Kidney epithelial cell (primary cell): ENCODE results near the gene DPH5. TPM values are rescaled to one million over a fixed set of nuclear protein-coding genes. Genes with fewer than 3 reads are reported as not detected.
"Not testable (repeated sequence)": the region's sequence is repeated elsewhere in the genome, so short reads cannot be mapped to it uniquely, and the experiment has no call there.

Experiments used
- DNase-seq: peaks from one replicate; pipeline ENCODE4 v3.0.0-alpha.2; 2010; ENCODE audit warnings: low read depth
- H3K27me3 ChIP-seq: 2 replicates; pipeline ENCODE4 v1.6.0; 2011; ENCODE audit warnings: low read length; ENCODE audit not compliant: control insufficient read depth, insufficient read depth
- H3K36me3 ChIP-seq: 2 replicates; pipeline ENCODE4 v1.5.1; 2011; ENCODE audit warnings: low read length; ENCODE audit not compliant: control insufficient read depth, insufficient read depth
- H3K4me3 ChIP-seq: 2 replicates; pipeline ENCODE4 v1.5.1; 2011; ENCODE audit warnings: low read depth, mild to moderate bottlenecking, control low read depth, low read length
- total RNA-seq: library from RNA; depleted of rRNA; stranded (reverse); fragments of >200 nt; gene quantifications from 2 replicates; pipeline ENCODE4 v1.2.3, GENCODE V29; 2015
- TF ChIP-seq, protein P1 (sequence below): IDR thresholded peaks from 2 replicates; pipeline ENCODE4 v1.5.1; 2011; ENCODE audit warnings: mild to moderate bottlenecking, moderate library complexity, low read length, control low read depth, inconsistent platforms; ENCODE audit not compliant: insufficient read depth, poor library complexity, severe bottlenecking

DPH5 gene
- total RNA-seq, 1 donor from 2014 or later: 34.5 TPM

- TF ChIP-seq, protein P1, sequence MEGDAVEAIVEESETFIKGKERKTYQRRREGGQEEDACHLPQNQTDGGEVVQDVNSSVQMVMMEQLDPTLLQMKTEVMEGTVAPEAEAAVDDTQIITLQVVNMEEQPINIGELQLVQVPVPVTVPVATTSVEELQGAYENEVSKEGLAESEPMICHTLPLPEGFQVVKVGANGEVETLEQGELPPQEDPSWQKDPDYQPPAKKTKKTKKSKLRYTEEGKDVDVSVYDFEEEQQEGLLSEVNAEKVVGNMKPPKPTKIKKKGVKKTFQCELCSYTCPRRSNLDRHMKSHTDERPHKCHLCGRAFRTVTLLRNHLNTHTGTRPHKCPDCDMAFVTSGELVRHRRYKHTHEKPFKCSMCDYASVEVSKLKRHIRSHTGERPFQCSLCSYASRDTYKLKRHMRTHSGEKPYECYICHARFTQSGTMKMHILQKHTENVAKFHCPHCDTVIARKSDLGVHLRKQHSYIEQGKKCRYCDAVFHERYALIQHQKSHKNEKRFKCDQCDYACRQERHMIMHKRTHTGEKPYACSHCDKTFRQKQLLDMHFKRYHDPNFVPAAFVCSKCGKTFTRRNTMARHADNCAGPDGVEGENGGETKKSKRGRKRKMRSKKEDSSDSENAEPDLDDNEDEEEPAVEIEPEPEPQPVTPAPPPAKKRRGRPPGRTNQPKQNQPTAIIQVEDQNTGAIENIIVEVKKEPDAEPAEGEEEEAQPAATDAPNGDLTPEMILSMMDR: no peak
- Histone ChIP-seq H3K27me3 (no peaks in the 10 kb centered on the region), H3K4me3 (no peak overlapping the region), H3K36me3 (no peaks in the 10 kb centered on the region)
- peak; percentile 21 for DNase-seq
Measured at GRCh38 chr1:100950781-100951180, 74.8 kb downstream of the DPH5 start.

DNA sequence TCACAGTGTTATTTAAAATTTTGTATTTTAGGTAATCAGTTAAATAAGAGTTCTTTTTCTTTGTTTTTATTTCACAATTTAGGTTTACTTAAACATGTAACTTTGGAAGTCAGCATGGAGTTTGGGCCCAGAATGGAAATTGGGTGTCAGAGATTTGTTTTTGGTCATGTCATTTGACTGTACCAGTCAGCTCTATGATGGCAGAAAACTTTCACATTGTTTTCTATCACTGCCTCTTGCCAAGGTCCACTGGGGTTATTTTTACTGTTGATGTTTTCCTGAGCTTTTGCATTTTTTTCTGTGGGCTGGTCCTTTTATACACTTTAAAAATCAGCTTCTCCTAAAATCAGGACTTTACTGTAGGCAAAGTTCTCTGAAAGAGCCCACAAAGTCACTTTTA lies 75.2 kb downstream of the DPH5 start:
- no peaks in the 10 kb centered on the region for H3K36me3 ChIP-seq
- DNase-seq: no peak
- no peaks in the 10 kb centered on the region for H3K27me3 ChIP-seq
- TF ChIP-seq, protein P1: no peak
- no peak overlapping the region for H3K4me3 ChIP-seq

GRCh38 chr1:100949515-100950158 lies 75.9 kb downstream of the DPH5 start:
- H3K27me3 ChIP-seq: not testable (repeated sequence)

GRCh38 chr1:100948721-100949405 lies 76.7 kb downstream of the DPH5 start:
- not testable (repeated sequence) for DNase-seq, H3K36me3 ChIP-seq, H3K4me3 ChIP-seq

More at GRCh38 chr1:100949515-100950158, 75.9 kb downstream of the DPH5 start:
- not testable (repeated sequence) for H3K36me3 ChIP-seq, H3K4me3 ChIP-seq
- DNase-seq: peak; percentile 10

DNA sequence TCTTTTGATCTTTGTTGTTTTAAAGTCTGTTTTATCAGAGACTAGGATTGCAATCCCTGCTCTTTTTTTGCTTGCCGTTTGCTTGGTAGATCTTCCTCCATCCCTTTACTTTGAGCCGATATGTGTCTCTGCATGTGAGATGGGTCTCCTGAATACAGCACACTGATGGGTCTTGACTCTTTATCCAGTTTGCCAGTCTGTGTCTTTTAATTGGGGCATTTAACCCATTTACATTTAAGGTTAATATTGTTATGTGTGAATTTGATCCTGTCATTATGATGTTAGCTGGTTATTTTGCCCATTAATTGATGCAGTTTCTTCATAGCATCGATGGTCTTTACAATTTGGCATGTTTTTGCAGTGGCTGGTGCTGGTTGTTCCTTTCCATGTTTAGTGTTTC lies 77.8 kb downstream of the DPH5 start:
- DNase-seq, H3K36me3 ChIP-seq: not testable (repeated sequence)

More at GRCh38 chr1:100948721-100949405, 76.7 kb downstream of the DPH5 start:
- H3K27me3 ChIP-seq: not testable (repeated sequence)

DNA sequence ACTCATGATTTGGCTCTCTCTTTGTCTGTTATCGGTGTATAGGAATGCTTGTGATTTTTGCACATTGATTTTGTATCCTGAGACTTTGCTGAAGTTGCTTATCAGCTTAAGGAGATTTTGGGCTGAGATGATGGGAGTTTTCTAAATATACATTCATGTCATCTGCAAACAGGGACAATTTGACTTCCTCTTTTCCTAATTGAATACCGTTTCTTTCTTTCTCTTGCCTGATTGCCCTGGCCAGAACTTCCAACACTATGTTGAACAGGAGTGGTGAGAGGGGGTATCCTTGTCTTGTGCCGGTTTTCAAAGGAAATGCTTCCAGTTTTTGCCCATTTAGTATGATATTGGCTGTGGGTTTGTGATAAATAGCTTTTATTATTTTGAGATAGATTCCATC lies 79.5 kb downstream of the DPH5 start:
- not testable (repeated sequence) for H3K27me3 ChIP-seq, DNase-seq, H3K36me3 ChIP-seq, H3K4me3 ChIP-seq

More for the DNA sequence above, 77.8 kb downstream of the DPH5 start:
- not testable (repeated sequence) for H3K27me3 ChIP-seq, H3K4me3 ChIP-seq

- TF ChIP-seq, protein P1: no peak
- H3K36me3 ChIP-seq: no peaks in the 10 kb centered on the region
- H3K27me3 ChIP-seq: no peaks in the 10 kb centered on the region
- DNase-seq: no peak
- no peak overlapping the region for H3K4me3 ChIP-seq
Measured at GRCh38 chr1:100943533-100943932, 82.1 kb downstream of the DPH5 start.
